Measurements from ENCODE around the gene TAL2.

The TAL2 gene

DNA sequence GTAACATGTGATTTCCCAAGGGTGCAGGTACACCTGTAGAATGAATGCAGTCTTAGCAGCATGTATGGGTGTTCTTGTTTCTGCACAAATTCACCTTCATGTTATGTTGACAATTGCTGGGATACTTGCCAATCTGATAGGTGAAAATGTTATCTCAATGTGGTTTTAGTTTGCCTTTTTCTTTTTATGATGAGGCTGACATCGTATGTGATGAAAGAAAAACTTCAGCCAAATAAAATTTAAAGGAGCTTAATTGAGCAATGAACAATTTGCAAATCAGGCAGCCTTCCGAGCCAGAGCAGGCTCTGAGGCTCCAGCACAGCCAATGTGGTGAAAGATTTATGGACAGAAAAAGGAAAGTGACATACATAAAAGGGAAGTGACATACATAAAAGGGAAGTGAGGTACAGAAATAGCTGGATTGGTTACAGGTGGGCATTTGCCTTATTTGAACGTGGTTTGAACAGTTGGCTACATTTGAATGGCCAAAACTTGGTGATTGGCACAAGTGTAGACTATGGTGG is 10.5 kb downstream of the TAL2 start:
- peak; percentile 69 for DNase-seq (ENCODE audit: low read depth)
- H3K4me3 ChIP-seq (ENCODE audit: low read depth, low read length) = no peak overlapping the region
- TF ChIP-seq, protein P1, sequence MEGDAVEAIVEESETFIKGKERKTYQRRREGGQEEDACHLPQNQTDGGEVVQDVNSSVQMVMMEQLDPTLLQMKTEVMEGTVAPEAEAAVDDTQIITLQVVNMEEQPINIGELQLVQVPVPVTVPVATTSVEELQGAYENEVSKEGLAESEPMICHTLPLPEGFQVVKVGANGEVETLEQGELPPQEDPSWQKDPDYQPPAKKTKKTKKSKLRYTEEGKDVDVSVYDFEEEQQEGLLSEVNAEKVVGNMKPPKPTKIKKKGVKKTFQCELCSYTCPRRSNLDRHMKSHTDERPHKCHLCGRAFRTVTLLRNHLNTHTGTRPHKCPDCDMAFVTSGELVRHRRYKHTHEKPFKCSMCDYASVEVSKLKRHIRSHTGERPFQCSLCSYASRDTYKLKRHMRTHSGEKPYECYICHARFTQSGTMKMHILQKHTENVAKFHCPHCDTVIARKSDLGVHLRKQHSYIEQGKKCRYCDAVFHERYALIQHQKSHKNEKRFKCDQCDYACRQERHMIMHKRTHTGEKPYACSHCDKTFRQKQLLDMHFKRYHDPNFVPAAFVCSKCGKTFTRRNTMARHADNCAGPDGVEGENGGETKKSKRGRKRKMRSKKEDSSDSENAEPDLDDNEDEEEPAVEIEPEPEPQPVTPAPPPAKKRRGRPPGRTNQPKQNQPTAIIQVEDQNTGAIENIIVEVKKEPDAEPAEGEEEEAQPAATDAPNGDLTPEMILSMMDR (IDR thresholded peaks at IDR 0.05; ENCODE audit: control insufficient read depth, extremely low read depth, insufficient read depth) = no peak

DNA sequence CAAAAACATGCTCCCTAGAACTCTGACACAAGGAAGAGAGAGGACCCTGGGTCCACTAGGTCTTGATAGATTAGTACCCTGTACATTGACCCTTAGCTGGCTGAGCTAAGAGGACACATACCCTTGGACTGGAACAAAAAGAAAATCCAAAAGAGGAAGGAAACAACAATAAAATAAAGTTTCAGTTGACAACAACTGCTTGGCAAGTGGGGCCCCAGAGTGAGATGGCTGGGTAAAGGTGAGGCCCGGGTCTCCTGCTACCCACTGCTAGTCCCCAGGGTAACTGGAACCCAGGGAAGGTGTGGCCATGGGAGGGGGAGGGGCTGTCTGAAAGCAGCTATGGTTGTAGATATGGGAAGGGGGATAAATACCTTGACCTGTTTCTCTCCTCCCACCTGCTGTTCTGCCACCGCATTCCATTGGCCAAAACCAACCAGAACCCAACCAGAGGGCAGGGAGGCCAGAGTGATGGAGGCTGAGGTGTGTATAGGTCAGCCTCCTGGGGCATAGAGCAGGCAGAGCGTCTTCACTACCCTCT is 11.7 kb downstream of the TAL2 start:
- DNase-seq (ENCODE audit: low read depth) = no peak
- TF ChIP-seq, protein P1 (IDR thresholded peaks at IDR 0.05; ENCODE audit: control insufficient read depth, extremely low read depth, insufficient read depth) = no peak
- H3K4me3 ChIP-seq (ENCODE audit: low read depth, low read length) = no peak overlapping the region

- TF ChIP-seq, protein P1 (IDR thresholded peaks at IDR 0.05; ENCODE audit: control insufficient read depth, extremely low read depth, insufficient read depth) = no peak
- H3K4me3 ChIP-seq (ENCODE audit: low read depth, low read length) = no peak overlapping the region
- no peak for DNase-seq (ENCODE audit: low read depth)
These were observed 14.2 kb downstream of the TAL2 start for GRCh38 chr9:105676351-105676923.

DNA sequence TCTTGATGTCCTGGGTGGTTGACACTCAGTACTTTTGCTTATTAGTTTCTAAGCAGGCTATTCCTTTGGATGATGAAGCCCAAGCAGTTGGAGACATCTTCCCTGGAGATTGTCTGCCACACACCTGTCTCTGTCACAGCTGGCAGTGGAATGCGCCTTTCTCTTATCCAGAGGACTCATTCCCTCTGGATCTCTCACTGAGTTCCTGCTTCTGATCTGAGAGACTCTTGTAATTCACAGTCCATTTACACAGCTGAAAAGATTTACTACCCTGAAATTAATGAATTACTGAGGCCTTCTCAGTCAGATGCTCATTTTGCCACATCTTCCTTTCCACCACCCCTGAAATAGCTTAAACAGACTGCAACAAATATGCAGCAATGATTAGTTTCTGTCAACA is 15.9 kb downstream of the TAL2 start:
- TF ChIP-seq, protein P1 (IDR thresholded peaks at IDR 0.05; ENCODE audit: control insufficient read depth, extremely low read depth, insufficient read depth) = no peak
- no peak for DNase-seq (ENCODE audit: low read depth)
- H3K4me3 ChIP-seq (ENCODE audit: low read depth, low read length) = no peak overlapping the region

- DNase-seq (ENCODE audit: low read depth) = no peak
- H3K4me3 ChIP-seq (ENCODE audit: low read depth, low read length) = no peak overlapping the region
- TF ChIP-seq, protein P1 (IDR thresholded peaks at IDR 0.05; ENCODE audit: control insufficient read depth, extremely low read depth, insufficient read depth) = no peak
These were observed 16.5 kb downstream of the TAL2 start for GRCh38 chr9:105678781-105679180.

GRCh38 chr9:105679257-105680022 is 17.2 kb downstream of the TAL2 start:
- no peak overlapping the region for H3K4me3 ChIP-seq (ENCODE audit: low read depth, low read length)
- DNase-seq (ENCODE audit: low read depth) = peak; percentile 90
- TF ChIP-seq, protein P1 (IDR thresholded peaks at IDR 0.05; ENCODE audit: control insufficient read depth, extremely low read depth, insufficient read depth) = no peak
